Neuronal stem cell (in vitro differentiated cells): ENCODE results near the gene IGSF9.

ENCODE experiments used
- DNase-seq: peaks from one replicate; pipeline ENCODE4 v3.0.0-alpha.2; 2013; ENCODE audit warnings: low spot score
- H2AFZ ChIP-seq: one replicate; pipeline ENCODE4 v1.6.1; 2013; ENCODE audit warnings: mild to moderate bottlenecking, low read length, inconsistent platforms
- H2AK5ac ChIP-seq: 2 replicates; pipeline ENCODE4 v1.6.1; 2013; ENCODE audit warnings: low read depth, mild to moderate bottlenecking, inconsistent platforms, low read length, moderate library complexity, mixed read lengths
- H2BK120ac ChIP-seq: 2 replicates; pipeline ENCODE4 v1.6.1; 2013; ENCODE audit warnings: low read depth, mild to moderate bottlenecking, inconsistent platforms, low read length, moderate library complexity, mixed read lengths
- H2BK12ac ChIP-seq: one replicate; pipeline ENCODE4 v1.6.1; 2013; ENCODE audit warnings: low read length, inconsistent platforms
- H2BK15ac ChIP-seq: 2 replicates; pipeline ENCODE4 v1.6.1; 2013; ENCODE audit warnings: mild to moderate bottlenecking, low read length, inconsistent platforms, mixed read lengths
- H2BK5ac ChIP-seq: one replicate; pipeline ENCODE4 v1.6.1; 2013; ENCODE audit warnings: inconsistent platforms, mild to moderate bottlenecking, low read length, moderate library complexity
- H3K14ac ChIP-seq: one replicate; pipeline ENCODE4 v1.6.1; 2013; ENCODE audit warnings: low read length, inconsistent platforms
- H3K18ac ChIP-seq: 2 replicates; pipeline ENCODE4 v1.6.1; 2013; ENCODE audit warnings: low read length, inconsistent platforms
- H3K23ac ChIP-seq: 2 replicates; pipeline ENCODE4 v1.6.1; 2013; ENCODE audit warnings: low read depth, mild to moderate bottlenecking, mixed read lengths, low read length, inconsistent platforms; ENCODE audit not compliant: poor library complexity
- H3K27ac ChIP-seq: replicated peaks from 3 replicates; pipeline ENCODE4 v1.5.1; 2013; ENCODE audit warnings: low read length, inconsistent platforms
- H3K27me3 ChIP-seq, 3 experiments: 2 replicates each; pipeline ENCODE4 v1.6.1; 2013; ENCODE audit warnings: low read length in 3 of 3, mild to moderate bottlenecking in 2 of 3, inconsistent platforms in 1 of 3, low read depth in 1 of 3, mixed read lengths in 1 of 3, moderate library complexity in 1 of 3; ENCODE audit not compliant: control insufficient read depth in 3 of 3, insufficient read depth in 3 of 3
- H3K36me3 ChIP-seq, 2 donors: replicated peaks in 1 of 2; 2 replicates each; pipeline ENCODE4 v1.6.1; 2013; ENCODE audit warnings: low read length in 2 of 2; ENCODE audit not compliant: control insufficient read depth in 2 of 2, insufficient read depth in 2 of 2
- H3K4ac ChIP-seq: 2 replicates; pipeline ENCODE4 v1.6.1; 2013; ENCODE audit warnings: inconsistent platforms, mild to moderate bottlenecking, low read length, moderate library complexity
- H3K4me1 ChIP-seq, 2 donors: 1 replicate in 1 of 2; 2 replicates in 1 of 2; pipeline ENCODE4 v1.6.1; 2013; ENCODE audit warnings: low read length in 2 of 2, low read depth in 1 of 2; ENCODE audit not compliant: control insufficient read depth in 2 of 2, insufficient read depth in 1 of 2
- H3K4me2 ChIP-seq: one replicate; pipeline ENCODE4 v1.6.1; 2013; ENCODE audit warnings: mild to moderate bottlenecking, low read length, inconsistent platforms; ENCODE audit not compliant: insufficient read depth, poor library complexity, severe bottlenecking
- H3K4me3 ChIP-seq, 2 donors: 2 replicates each; pipeline ENCODE4 v1.5.1; 2013; ENCODE audit warnings: low read length in 2 of 2, mild to moderate bottlenecking in 2 of 2, inconsistent platforms in 1 of 2, moderate library complexity in 1 of 2
- H3K79me1 ChIP-seq: one replicate; pipeline ENCODE4 v1.6.1; 2013; ENCODE audit warnings: low read depth, mild to moderate bottlenecking, inconsistent platforms, low read length, moderate library complexity
- H3K9ac ChIP-seq: one replicate; pipeline ENCODE4 v1.6.1; 2013; ENCODE audit warnings: mild to moderate bottlenecking, low read depth, low read length, inconsistent platforms; ENCODE audit not compliant: poor library complexity
- H3K9me3 ChIP-seq, 2 donors: replicated peaks in 1 of 2; 2 replicates each; pipeline versions ENCODE3 to v1.6.1; 2013; ENCODE audit warnings: low read length in 2 of 2, mild to moderate bottlenecking in 2 of 2, inconsistent platforms in 1 of 2, low read depth in 1 of 2, mixed read lengths in 1 of 2, moderate library complexity in 1 of 2; ENCODE audit not compliant: control insufficient read depth in 2 of 2, insufficient read depth in 1 of 2
- H4K8ac ChIP-seq: one replicate; pipeline ENCODE4 v1.6.1; 2013; ENCODE audit warnings: low read depth, mild to moderate bottlenecking, inconsistent platforms, low read length, moderate library complexity
- H4K91ac ChIP-seq: one replicate; pipeline ENCODE4 v1.6.1; 2013; ENCODE audit warnings: low read length, low read depth, mild to moderate bottlenecking, inconsistent platforms; ENCODE audit not compliant: poor library complexity
- WGBS, 2 donors: extraction: QIAGEN DNeasy Blood & Tissue Kit; methylation state at CpG; one replicate each; pipeline ENCODE4 v1.1.7; 2013; ENCODE audit warnings: missing lambda C conversion rate in 2 of 2, mixed read lengths in 1 of 2; ENCODE audit not compliant: insufficient read length in 2 of 2, insufficient replicate concordance in 1 of 2; ENCODE audit errors: extremely low coverage in 2 of 2; 5-methylcytosine and 5-hydroxymethylcytosine counted together

The IGSF9 gene

DNA sequence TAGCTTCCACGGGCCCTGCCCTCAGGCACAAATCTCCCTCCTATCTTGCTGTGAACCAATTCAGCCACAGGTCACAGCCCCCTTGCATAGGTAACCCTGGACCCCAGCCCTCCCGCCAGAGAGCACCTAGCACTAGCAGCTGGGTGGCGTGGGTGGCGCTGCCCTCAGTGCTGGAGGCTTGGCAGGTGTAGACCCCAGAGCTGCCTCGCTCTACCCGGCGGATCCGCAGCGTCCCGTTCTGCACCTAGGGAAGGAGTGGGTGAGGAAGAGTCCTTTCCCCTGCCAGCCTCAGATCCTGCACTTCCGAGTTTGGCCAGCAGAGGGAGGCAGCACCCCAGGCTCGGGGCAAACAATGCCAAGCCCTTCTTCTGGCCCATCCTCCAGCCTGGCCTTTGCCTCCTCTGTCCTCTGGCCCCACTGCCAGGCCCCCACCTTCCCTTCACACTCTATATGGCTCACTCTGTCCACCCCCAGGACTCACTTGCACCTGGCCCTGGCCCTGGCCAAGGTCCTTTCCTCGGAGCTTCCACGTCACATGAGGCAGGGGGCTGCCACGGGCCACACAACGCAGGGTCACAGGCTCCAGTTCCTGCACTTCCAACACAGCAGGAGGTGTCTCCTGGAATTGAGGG is 9.0 kb downstream of the IGSF9 start:
- H3K9ac ChIP-seq, result peak overlapping the region; percentile 15
- peak overlapping the region; percentile 58 for H3K14ac ChIP-seq
- no peaks in the 10 kb centered on the region for H3K9me3 ChIP-seq
- peaks cover 18 to 36% of the 10 kb centered on the region in 2 donors for H3K36me3 ChIP-seq
- peak overlapping the region; percentile 91 for H3K18ac ChIP-seq
- no peak overlapping the region for H3K4me2 ChIP-seq
- H3K23ac ChIP-seq, result no peak overlapping the region
- no peak overlapping the region for H3K4ac ChIP-seq
- H2BK12ac ChIP-seq, result peak overlapping the region; percentile 69
- peak overlapping the region; percentile 94 for H2AK5ac ChIP-seq
- peak overlapping the region; percentile 57 for H4K91ac ChIP-seq
- H2BK5ac ChIP-seq, result peak overlapping the region; percentile 44
- peak overlapping the region; percentile 94 for H4K8ac ChIP-seq
- WGBS, 2 donors, result no CpG with 5 or more reads among the region's 16 CpGs
- peak overlapping the region; percentile 78 for H2AFZ ChIP-seq
- no peak overlapping the region for H3K4me3 ChIP-seq
- H3K79me1 ChIP-seq, result no peaks in the 10 kb centered on the region
- DNase-seq, result peak; percentile 72
- peaks cover 0 to 2% (median 0%) of the 10 kb centered on the region in 3 experiments for H3K27me3 ChIP-seq
- peak overlapping the region; percentile 37 for H2BK120ac ChIP-seq
- peak overlapping the region; percentile 38 for H2BK15ac ChIP-seq
- peaks cover 20 to 30% of the 10 kb centered on the region in 2 donors for H3K4me1 ChIP-seq
- H3K27ac ChIP-seq, result no peak overlapping the region

DNA sequence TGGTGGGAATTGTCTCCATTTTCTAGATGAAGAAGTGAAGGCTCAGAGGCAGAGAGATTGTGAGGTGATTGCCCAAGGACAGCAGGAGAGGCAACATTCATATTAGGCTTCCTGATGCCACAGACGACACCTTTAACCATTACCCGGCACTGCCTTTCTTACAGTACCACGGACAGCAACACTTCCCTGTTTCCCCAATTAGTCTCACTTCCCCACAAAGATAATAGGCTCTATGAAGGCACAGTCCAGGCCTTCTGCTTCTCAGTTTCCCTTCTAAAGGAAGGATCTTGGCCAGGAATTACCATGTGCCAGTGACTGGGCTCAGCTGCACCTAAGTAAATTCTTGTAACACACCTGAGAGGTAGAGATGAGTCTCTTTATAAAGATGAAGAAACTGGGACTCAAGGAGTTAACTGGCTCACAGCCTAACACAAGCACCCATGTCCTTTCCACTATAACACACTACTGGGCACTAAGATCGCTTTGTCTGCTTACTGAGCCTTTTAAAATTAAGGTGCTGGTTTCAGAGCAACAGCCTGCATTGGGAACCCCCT is 9.6 kb downstream of the IGSF9 start:
- no peak for DNase-seq
- Histone ChIP-seq H3K36me3 (peaks cover 18 to 40% of the 10 kb centered on the region in 2 donors), H2AFZ (no peak overlapping the region), H3K4me3 (no peak overlapping the region), H2BK120ac (no peak overlapping the region), H3K79me1 (no peaks in the 10 kb centered on the region), H4K91ac (no peak overlapping the region), H3K9me3 (no peaks in the 10 kb centered on the region), H4K8ac (no peak overlapping the region), H3K23ac (no peak overlapping the region), H2AK5ac (no peak overlapping the region), H2BK5ac (peak overlapping the region; percentile 44), H3K27ac (no peak overlapping the region), H3K27me3 (peaks cover 0 to 2% (median 0%) of the 10 kb centered on the region in 3 experiments), H3K4ac (no peak overlapping the region), H3K4me1 (peaks cover 14 to 24% of the 10 kb centered on the region in 2 donors), H3K14ac (no peak overlapping the region), H2BK12ac (peak overlapping the region; percentile 68), H2BK15ac (no peak overlapping the region), H3K4me2 (no peak overlapping the region), H3K9ac (no peak overlapping the region), H3K18ac (no peak overlapping the region)
- WGBS, 2 donors, result no CpG with 5 or more reads among the region's 4 CpGs

DNA sequence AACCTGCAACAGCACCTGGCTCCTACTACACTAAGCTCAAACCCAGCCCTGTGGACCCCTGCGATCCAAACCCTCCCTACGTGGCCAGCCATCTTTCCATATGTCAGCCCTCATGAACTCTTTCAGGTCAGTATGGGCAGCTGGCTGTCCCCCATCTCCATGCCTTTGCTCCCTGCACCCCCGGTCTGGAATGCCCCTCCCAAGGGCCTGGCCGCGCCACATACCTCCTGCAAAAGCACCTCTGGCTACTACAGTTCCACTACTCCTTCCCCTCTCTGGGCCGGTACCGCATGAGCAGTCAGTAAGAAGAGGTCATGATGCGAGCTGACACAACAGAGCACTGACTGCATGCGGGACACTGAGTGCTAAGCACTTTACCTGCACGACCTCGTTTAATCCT is 10.1 kb downstream of the IGSF9 start:
- Histone ChIP-seq H3K4ac (no peak overlapping the region), H3K27ac (no peak overlapping the region), H3K23ac (no peak overlapping the region), H4K91ac (no peak overlapping the region), H3K9me3 (no peaks in the 10 kb centered on the region), H2BK5ac (no peak overlapping the region), H3K4me2 (no peak overlapping the region), H3K4me1 (peaks cover 10 to 21% of the 10 kb centered on the region in 2 donors), H3K9ac (no peak overlapping the region), H3K18ac (no peak overlapping the region), H3K36me3 (peaks cover 17 to 45% of the 10 kb centered on the region in 2 donors), H2BK120ac (no peak overlapping the region), H3K4me3 (peak overlapping the region in 1 of 2 donors; percentile 56), H3K27me3 (peaks cover 0 to 2% (median 0%) of the 10 kb centered on the region in 3 experiments), H3K79me1 (no peaks in the 10 kb centered on the region), H2AFZ (no peak overlapping the region), H4K8ac (no peak overlapping the region), H2AK5ac (no peak overlapping the region), H2BK15ac (no peak overlapping the region), H3K14ac (no peak overlapping the region), H2BK12ac (no peak overlapping the region)
- no peak for DNase-seq
- no CpG with 5 or more reads among the region's 11 CpGs for WGBS, 2 donors

DNA sequence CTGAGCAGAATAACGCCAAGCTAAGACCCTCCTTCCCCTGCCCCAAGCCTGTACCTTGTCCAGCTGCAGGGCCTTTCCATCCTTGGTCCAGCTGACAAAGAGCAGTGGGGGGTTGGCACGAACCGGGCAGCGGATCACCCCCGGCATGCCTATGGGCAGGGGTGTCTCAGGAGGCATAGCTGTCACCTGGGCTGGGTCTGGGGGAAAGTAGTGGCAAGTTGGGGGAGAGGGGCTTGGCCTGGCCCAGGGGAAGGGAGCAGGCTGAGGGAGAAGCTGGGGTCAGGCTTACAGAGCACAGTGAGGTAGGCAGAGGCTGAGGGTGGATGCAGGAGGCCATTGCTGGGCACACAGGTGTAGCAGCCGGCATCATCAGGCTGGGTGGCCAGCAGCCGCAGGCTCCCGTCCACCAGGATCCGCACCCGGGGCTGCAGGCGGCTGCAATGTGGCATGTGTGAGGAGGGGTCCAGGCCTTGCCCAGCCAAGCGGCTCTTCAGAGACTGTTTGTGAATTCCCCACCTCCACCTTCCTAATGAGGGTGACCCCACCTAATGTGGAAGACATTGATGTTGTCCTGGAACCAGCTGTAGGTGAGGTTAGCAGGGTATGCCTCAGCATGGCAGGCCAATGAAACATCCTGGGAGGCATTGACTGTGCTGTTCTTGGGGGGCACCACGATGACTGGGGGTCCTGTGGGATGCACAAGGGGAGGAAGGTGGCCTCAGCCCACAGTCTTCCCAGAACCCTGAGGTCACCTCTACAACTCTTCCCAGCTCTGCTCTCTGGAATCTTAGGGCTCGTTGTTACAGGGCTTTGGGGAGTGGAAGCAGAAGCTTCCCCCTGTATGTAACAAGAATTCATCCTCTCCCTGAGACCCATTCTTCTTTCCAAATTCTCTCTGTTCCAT is 11.0 kb downstream of the IGSF9 start:
- Histone ChIP-seq H4K8ac (no peak overlapping the region), H3K23ac (peak overlapping the region; percentile 13), H2AFZ (no peak overlapping the region), H2BK5ac (no peak overlapping the region), H3K4me2 (no peak overlapping the region), H2BK12ac (no peak overlapping the region), H3K9ac (no peak overlapping the region), H3K9me3 (no peaks in the 10 kb centered on the region), H3K4ac (no peak overlapping the region), H3K36me3 (peaks cover 20 to 50% of the 10 kb centered on the region in 2 donors), H3K27ac (no peak overlapping the region), H3K27me3 (peaks cover 0 to 2% (median 0%) of the 10 kb centered on the region in 3 experiments), H3K79me1 (no peaks in the 10 kb centered on the region), H3K18ac (no peak overlapping the region), H3K14ac (no peak overlapping the region), H2BK15ac (no peak overlapping the region), H2AK5ac (no peak overlapping the region), H2BK120ac (no peak overlapping the region), H3K4me1 (peaks cover 8 to 19% of the 10 kb centered on the region in 2 donors), H4K91ac (no peak overlapping the region), H3K4me3 (no peak overlapping the region)
- no CpG with 5 or more reads among the region's 14 CpGs for WGBS, 2 donors
- DNase-seq, result no peak
